22Rv1 (cell line): ENCODE results near the gene SWT1.

Experiments
- ZFX ChIP-seq: fragments of 450-650 bp; IDR thresholded peaks from 2 replicates; pipeline ENCODE4 v1.6.1; 2017; ENCODE audit warnings: antibody characterized with exemption, borderline replicate concordance
- TF ChIP-seq, protein P1 (sequence below): fragments of 450-650 bp; IDR thresholded peaks from 2 replicates; pipeline ENCODE4 v1.5.1; 2017; ENCODE audit warnings: mild to moderate bottlenecking

DNA sequence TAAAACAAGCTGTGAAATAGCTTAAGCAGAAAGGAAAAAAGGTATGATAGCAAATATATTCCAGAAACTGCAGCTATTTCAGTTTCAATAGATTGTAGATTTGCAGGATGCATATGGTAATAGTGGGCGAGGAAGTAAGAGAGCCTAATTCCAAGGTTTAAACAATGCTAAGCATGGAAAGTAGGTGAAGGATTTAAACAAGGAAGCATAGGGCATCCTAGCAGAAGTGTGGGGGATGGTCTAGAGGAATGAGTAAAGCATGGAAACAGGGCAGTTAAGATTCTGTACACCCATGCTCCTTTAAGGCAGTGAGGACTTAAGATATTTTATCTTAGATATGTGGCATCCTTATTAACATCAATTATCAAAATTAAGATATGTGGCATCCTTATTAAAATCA lies 157.4 kb downstream of the SWT1 start:
- TF ChIP-seq, protein P1, sequence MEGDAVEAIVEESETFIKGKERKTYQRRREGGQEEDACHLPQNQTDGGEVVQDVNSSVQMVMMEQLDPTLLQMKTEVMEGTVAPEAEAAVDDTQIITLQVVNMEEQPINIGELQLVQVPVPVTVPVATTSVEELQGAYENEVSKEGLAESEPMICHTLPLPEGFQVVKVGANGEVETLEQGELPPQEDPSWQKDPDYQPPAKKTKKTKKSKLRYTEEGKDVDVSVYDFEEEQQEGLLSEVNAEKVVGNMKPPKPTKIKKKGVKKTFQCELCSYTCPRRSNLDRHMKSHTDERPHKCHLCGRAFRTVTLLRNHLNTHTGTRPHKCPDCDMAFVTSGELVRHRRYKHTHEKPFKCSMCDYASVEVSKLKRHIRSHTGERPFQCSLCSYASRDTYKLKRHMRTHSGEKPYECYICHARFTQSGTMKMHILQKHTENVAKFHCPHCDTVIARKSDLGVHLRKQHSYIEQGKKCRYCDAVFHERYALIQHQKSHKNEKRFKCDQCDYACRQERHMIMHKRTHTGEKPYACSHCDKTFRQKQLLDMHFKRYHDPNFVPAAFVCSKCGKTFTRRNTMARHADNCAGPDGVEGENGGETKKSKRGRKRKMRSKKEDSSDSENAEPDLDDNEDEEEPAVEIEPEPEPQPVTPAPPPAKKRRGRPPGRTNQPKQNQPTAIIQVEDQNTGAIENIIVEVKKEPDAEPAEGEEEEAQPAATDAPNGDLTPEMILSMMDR, result no peak
- TF ChIP-seq ZFX, result no peak
